ENCODE measurements around the gene CAND1. TPM values are rescaled to one million over a fixed set of nuclear protein-coding genes. Genes with fewer than 3 reads are reported as not detected.

CAND1 gene
- total RNA-seq, 1 experiment from 2014 or later, result 155 TPM

DNA sequence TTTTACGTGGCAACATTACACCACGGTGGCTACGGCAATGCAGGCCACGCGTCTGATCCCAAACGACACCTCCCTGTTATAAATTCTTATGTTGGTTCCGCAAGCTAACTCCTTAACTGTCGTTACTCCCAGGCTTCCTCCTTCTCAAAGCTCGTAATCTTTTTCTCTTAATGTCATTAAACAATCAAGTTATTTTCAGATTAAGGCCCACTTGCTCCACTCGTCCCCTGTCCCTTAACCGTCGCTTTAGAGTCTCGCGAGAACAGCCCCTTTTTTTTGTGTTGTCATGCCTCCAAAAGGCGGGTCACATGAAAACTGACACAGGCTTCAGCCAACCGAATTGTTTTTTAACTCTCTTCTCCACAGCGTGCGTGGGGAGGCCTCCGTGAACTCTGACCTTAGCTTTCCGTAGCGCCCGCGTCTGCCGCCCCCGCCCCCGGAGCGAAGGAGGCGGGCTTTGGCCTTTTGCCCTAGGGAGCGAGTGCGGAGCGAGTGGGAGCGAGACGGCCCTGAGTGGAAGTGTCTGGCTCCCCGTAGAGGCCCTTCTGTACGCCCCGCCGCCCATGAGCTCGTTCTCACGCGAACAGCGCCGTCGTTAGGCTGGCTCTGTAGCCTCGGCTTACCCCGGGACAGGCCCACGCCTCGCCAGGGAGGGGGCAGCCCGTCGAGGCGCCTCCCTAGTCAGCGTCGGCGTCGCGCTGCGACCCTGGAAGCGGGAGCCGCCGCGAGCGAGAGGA, at the start of gene CAND1 (continued):
- TF ChIP-seq, protein P1, sequence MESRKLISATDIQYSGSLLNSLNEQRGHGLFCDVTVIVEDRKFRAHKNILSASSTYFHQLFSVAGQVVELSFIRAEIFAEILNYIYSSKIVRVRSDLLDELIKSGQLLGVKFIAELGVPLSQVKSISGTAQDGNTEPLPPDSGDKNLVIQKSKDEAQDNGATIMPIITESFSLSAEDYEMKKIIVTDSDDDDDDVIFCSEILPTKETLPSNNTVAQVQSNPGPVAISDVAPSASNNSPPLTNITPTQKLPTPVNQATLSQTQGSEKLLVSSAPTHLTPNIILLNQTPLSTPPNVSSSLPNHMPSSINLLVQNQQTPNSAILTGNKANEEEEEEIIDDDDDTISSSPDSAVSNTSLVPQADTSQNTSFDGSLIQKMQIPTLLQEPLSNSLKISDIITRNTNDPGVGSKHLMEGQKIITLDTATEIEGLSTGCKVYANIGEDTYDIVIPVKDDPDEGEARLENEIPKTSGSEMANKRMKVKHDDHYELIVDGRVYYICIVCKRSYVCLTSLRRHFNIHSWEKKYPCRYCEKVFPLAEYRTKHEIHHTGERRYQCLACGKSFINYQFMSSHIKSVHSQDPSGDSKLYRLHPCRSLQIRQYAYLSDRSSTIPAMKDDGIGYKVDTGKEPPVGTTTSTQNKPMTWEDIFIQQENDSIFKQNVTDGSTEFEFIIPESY (IDR thresholded peaks at IDR 0.05; ENCODE audit: extremely low read depth, insufficient replicate concordance, low read length), result peak; percentile 95
- TF ChIP-seq TCF7L2 (IDR thresholded peaks at IDR 0.05; ENCODE audit: borderline replicate concordance, extremely low read depth, insufficient read depth, insufficient read length) (peak; percentile 30), EGR1 (IDR thresholded peaks at IDR 0.05; ENCODE audit: low read depth) (peak; percentile 98), ELF1 (IDR thresholded peaks at IDR 0.05; ENCODE audit: borderline replicate concordance, low read depth) (no peak; the same call in 1 of the 2 replicates), RAD21 (IDR thresholded peaks at IDR 0.05; ENCODE audit: low read depth) (no peak)

DNA sequence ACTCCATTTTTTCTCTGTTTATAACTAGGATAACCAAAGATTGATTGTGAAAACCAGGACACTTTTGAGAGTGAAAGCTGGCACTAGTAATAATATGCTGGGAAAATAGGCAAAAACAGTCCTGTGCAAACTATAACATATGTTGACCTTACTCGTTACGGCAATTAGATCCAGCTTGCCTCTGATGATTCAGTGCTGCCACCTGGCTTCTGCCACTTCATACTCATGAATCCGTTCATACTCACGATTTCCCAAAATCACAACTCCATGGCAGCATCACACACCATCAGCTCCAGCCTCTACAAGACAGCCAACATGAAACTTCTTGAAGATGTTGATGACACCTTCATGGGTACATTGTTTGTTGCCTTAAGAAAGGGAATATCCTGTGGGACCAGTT, 49.1 kb upstream of the CAND1 start:
- DNase-seq (ENCODE audit: low read depth, low spot score), result peak; percentile 15
- peaks cover 63% of the 10 kb centered on the region for H3K27me3 ChIP-seq (ENCODE audit: insufficient read depth, low read length)
- TF ChIP-seq, protein P2, sequence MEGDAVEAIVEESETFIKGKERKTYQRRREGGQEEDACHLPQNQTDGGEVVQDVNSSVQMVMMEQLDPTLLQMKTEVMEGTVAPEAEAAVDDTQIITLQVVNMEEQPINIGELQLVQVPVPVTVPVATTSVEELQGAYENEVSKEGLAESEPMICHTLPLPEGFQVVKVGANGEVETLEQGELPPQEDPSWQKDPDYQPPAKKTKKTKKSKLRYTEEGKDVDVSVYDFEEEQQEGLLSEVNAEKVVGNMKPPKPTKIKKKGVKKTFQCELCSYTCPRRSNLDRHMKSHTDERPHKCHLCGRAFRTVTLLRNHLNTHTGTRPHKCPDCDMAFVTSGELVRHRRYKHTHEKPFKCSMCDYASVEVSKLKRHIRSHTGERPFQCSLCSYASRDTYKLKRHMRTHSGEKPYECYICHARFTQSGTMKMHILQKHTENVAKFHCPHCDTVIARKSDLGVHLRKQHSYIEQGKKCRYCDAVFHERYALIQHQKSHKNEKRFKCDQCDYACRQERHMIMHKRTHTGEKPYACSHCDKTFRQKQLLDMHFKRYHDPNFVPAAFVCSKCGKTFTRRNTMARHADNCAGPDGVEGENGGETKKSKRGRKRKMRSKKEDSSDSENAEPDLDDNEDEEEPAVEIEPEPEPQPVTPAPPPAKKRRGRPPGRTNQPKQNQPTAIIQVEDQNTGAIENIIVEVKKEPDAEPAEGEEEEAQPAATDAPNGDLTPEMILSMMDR (IDR thresholded peaks at IDR 0.05 in 2 of 3, conservative IDR thresholded peaks at IDR 0.05 in 1 of 3; ENCODE audit: borderline replicate concordance in 1 of 3, insufficient read depth in 1 of 3, low read depth in 2 of 3, low read length in 2 of 3), result peak; percentile 33 to 51 (median 47); a peak in 5 of 6 replicates
- TF ChIP-seq EZH2 (IDR thresholded peaks at IDR 0.05), result no peak
- no peak for TF ChIP-seq ELF1 (IDR thresholded peaks at IDR 0.05; ENCODE audit: borderline replicate concordance, low read depth)
- TF ChIP-seq, protein P1 (IDR thresholded peaks at IDR 0.05; ENCODE audit: extremely low read depth, insufficient replicate concordance, low read length), result no peak
- TF ChIP-seq EZH2phosphoT487 (IDR thresholded peaks at IDR 0.05; ENCODE audit: borderline replicate concordance), result no peak
- TF ChIP-seq, protein P3, sequence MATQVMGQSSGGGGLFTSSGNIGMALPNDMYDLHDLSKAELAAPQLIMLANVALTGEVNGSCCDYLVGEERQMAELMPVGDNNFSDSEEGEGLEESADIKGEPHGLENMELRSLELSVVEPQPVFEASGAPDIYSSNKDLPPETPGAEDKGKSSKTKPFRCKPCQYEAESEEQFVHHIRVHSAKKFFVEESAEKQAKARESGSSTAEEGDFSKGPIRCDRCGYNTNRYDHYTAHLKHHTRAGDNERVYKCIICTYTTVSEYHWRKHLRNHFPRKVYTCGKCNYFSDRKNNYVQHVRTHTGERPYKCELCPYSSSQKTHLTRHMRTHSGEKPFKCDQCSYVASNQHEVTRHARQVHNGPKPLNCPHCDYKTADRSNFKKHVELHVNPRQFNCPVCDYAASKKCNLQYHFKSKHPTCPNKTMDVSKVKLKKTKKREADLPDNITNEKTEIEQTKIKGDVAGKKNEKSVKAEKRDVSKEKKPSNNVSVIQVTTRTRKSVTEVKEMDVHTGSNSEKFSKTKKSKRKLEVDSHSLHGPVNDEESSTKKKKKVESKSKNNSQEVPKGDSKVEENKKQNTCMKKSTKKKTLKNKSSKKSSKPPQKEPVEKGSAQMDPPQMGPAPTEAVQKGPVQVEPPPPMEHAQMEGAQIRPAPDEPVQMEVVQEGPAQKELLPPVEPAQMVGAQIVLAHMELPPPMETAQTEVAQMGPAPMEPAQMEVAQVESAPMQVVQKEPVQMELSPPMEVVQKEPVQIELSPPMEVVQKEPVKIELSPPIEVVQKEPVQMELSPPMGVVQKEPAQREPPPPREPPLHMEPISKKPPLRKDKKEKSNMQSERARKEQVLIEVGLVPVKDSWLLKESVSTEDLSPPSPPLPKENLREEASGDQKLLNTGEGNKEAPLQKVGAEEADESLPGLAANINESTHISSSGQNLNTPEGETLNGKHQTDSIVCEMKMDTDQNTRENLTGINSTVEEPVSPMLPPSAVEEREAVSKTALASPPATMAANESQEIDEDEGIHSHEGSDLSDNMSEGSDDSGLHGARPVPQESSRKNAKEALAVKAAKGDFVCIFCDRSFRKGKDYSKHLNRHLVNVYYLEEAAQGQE (IDR thresholded peaks at IDR 0.05; ENCODE audit: low read depth), result no peak
- no peak for TF ChIP-seq CEBPB (IDR thresholded peaks at IDR 0.05; ENCODE audit: low read depth)
- TF ChIP-seq SIN3A (IDR thresholded peaks at IDR 0.05; ENCODE audit: low read depth), result no peak
- TF ChIP-seq YY1 (IDR thresholded peaks at IDR 0.05; ENCODE audit: extremely low read depth, insufficient replicate concordance, low read depth, low read length), result no peak

More for the DNA sequence above, 49.1 kb upstream of the CAND1 start:
- POLR2A ChIA-PET, result no interaction called here
- H2AFZ ChIP-seq (ENCODE audit: low read depth, low read length, poor library complexity, severe bottlenecking), result no peak overlapping the region
- no peaks in the 10 kb centered on the region for H3K4me1 ChIP-seq (ENCODE audit: control insufficient read depth in 1 of 2, insufficient read depth in 2 of 2, low read length in 2 of 2)
- RAD21 ChIA-PET (ENCODE audit: low non-redundant PET in 1 of 2, low total read pairs in 2 of 2, uncharacterized antibody in 2 of 2, unreplicated experiment in 2 of 2), result interaction anchor here in 1 of 2 experiments (0.8 kb wide), 1 partner anchor 59 kb away, joined by 5 read pairs; no protein-coding TSS in a partner anchor
- H3K27ac ChIP-seq (ENCODE audit: low read depth, low read length), result no peak overlapping the region
- H3K9me3 ChIP-seq (ENCODE audit: control insufficient read depth in 1 of 2, insufficient read depth in 1 of 2, low read depth in 1 of 2, low read length in 2 of 2), result no peaks in the 10 kb centered on the region
- no peaks in the 10 kb centered on the region for H4K20me1 ChIP-seq (ENCODE audit: insufficient read depth)
- peak; percentile 59 for ATAC-seq
- no peaks in the 10 kb centered on the region for H3K36me3 ChIP-seq (ENCODE audit: control insufficient read depth in 1 of 2, insufficient read depth in 2 of 2, low read length in 2 of 2)
- intact Hi-C loops (cut with micrococcal nuclease), result no loop called here
- no peaks in the 10 kb centered on the region for H3K79me2 ChIP-seq (ENCODE audit: insufficient read depth, low read length)
- BruUV-seq (replicated peaks), result no TSS peak
- CTCF ChIA-PET, result interaction anchor here (1.5 kb wide), 1 partner anchor 59 kb away, joined by 4 read pairs; no protein-coding TSS in a partner anchor
- H3K9ac ChIP-seq (ENCODE audit: low read length), result no peak overlapping the region
- no peak overlapping the region for H3K4me2 ChIP-seq (ENCODE audit: low read length)
- no peak overlapping the region for H3K4me3 ChIP-seq (replicated peaks in 1 of 2; ENCODE audit: low read depth in 1 of 2, low read length in 2 of 2)
- no peaks in the 10 kb centered on the region for H3K9me2 ChIP-seq (ENCODE audit: insufficient read depth)
